ENCODE measurements around the gene TNRC6C. TPM values are rescaled to one million over a fixed set of nuclear protein-coding genes. Genes with fewer than 3 reads are reported as not detected.

Gene TNRC6C, protein sequence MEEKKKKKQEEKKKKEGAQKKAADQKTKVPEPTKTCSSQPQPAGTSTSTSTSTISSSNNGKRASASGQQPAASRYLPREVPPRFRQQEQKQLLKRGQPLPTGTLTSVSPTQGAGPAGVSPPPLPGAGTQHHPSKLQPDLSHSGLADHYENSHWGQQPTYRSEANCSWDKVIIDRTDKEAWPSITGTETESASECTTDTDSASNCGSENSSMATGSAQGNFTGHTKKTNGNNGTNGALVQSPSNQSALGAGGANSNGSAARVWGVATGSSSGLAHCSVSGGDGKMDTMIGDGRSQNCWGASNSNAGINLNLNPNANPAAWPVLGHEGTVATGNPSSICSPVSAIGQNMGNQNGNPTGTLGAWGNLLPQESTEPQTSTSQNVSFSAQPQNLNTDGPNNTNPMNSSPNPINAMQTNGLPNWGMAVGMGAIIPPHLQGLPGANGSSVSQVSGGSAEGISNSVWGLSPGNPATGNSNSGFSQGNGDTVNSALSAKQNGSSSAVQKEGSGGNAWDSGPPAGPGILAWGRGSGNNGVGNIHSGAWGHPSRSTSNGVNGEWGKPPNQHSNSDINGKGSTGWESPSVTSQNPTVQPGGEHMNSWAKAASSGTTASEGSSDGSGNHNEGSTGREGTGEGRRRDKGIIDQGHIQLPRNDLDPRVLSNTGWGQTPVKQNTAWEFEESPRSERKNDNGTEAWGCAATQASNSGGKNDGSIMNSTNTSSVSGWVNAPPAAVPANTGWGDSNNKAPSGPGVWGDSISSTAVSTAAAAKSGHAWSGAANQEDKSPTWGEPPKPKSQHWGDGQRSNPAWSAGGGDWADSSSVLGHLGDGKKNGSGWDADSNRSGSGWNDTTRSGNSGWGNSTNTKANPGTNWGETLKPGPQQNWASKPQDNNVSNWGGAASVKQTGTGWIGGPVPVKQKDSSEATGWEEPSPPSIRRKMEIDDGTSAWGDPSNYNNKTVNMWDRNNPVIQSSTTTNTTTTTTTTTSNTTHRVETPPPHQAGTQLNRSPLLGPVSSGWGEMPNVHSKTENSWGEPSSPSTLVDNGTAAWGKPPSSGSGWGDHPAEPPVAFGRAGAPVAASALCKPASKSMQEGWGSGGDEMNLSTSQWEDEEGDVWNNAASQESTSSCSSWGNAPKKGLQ (N-terminal part only)
- total RNA-seq: 31.1 and 36.5 TPM in 2 replicates

DNA sequence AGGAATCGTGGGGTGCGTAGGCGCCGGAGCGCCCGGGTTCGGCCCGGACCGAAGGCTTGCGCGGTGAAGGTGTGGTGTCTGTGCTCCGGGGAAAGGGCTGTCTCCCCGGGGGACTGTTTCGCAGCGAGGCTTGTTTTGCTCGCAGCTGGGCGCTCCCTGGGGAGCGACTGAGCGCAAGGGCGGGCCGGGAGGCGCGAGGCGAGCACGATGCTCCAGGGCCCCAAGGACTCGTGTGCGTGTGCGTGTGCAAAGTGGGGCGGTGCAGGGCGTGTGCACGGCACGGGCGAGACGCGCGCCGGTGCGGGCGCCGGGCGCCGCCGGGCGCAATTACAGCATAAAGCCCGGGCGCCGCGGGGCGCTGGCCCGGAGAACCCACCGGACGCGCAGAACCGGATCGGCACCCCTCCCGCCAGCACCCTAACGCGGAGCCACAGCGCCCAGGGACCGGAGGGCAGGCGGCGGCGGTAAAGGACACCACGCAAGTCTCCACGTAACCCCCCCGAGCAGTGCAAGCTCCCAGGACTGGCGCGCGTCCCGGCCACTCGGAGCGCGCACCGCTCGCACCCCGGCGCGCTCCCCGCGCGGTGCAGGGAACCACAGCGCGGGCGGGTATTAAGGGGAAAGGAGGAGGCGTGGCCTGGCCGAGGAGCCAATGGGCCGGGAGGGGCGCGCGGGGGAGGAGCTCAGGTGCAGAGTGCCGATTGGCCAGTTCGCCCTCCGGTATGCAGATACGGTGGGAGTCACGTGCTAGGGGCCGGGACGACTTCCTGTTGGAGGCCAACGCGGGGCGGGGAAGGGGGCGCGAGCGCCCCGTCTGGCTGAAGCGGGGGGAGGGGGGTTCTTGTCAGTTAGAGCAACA lies at the start of gene TNRC6C:
TNRC6C (plus strand) TSS at position 847 of the 859 bp plus-strand sequence. CDS start 45,504 bp downstream, outside the sequence.
- intact Hi-C loops (cut with micrococcal nuclease): loop anchor here (1.0 to 5.0 kb wide), 16 partner anchors 63 to 1221 kb away; partner anchors contain the start of genes BIRC5, MFSD11, SOCS3 and SRSF2

DNA sequence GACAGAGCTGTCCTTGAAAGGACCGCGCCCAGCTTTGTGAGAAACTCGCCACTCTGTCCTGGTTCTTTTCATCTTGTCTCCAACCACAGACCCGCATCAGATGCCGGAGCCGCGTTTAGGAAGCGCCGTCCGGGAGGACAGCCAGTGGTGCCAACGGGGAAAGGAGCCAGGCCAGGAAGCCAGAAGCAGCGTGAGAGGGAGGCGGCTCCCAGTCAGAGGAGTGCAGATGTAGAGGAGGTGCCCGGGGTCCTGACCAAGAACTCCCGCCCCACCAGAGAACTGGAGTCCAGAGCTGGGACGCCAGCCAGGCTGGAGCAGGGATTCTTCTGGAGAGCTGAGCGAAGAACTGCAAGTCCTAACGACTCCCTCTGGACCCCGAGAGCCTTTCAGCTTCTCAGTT lies 49.3 kb upstream of the TNRC6C start:
- intact Hi-C loops (cut with micrococcal nuclease): no loop called here

DNA sequence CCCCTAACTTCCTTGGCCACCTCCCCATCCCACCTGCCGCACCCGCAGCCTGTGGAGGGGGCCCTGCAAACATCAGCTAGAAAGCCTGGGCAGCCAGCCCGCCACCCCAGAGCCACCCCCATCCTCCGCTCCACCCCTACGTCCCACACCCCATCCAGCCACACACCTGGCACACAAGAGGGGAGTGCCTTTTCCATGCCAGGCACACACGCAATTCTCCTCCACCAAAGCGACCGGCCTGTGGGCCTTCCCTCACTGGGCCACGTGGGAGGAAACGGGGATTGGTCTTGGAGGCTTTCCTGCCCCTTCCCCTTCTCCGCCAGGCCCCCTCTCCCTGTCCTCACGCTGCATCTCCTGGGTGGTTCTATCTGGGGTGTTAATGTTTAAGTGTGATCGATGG lies 48.7 kb upstream of the TNRC6C start:
- intact Hi-C loops (cut with micrococcal nuclease): no loop called here

DNA sequence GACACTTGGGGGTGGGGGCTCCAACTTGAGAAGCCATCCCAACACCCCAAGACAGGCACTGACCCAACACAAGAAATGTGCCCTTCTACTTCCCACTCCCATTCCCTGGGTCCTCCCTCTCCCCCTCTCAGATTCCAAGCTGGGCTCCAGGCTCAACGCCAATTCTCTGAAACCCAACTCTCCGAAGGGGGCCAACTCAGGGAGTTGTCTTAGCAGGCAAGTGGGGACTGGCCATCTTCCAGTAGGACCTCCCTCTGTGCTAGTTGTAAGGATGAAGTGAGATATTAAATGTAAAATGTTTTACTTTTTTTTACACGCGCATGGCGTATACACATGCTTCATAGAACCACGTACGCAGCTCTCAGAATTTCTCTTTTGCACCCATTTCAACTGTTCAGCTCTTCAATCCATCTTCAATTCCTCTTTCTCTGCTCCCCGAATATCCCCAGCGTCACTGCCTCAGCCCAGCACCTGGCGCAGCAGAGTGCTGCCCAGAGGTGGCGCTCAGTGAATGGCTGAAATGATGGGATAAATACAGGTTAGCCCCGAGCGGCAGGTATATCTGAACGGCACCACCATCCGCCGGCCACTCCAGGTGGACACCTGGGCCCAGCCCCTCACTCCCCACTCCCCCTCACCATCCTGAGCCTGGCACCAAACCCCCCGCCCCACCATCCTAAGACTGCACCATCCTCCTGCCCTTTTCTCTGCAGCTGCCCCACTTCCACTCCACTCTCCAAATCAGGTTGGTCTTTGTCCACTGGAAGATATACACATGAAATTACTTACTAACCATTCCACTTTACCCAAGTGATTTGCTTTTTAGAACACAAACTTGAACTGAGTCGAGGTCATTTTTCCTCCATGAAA lies 43.9 kb upstream of the TNRC6C start:
- intact Hi-C loops (cut with micrococcal nuclease): no loop called here

DNA sequence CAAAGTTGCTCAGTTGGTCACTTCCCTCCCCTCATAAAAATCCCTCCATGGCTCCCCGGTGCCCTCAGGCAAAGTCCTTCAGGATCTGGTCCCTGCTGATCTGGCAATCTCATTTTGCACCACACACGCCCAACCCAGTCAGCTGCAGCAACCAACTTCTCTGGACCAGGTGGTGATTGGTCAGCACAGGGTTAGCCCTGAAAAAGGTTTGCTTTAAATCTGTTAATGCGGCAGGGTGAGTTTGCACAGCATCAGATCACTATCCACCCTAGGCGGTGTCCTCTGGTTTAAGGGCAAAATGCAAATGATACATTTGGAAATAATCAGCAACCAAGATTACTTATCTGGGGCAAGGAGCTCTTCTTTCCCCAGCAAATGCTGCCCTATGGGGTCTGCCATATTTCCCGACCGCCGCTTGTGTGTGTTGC lies 42.9 kb upstream of the TNRC6C start:
- intact Hi-C loops (cut with micrococcal nuclease): no loop called here

DNA sequence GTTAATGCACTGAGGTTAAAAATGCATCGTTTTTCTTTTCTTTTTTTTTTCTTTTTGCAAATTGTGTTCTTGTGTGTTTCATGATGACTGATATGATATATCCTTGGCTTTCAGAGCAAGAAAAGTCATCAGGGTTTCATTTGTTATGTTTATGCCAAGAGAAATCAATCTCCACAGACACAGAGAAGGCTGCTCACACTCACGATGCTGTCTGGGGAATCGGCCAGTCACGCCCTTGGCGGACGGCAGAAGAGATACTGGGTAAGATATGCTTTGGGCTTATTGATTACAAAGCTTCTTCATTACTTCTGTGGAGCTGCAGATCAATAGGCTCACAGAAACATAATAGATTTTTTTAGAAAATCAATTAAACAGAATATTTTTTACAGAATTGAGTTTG lies 42.2 kb upstream of the TNRC6C start:
- intact Hi-C loops (cut with micrococcal nuclease): no loop called here

DNA sequence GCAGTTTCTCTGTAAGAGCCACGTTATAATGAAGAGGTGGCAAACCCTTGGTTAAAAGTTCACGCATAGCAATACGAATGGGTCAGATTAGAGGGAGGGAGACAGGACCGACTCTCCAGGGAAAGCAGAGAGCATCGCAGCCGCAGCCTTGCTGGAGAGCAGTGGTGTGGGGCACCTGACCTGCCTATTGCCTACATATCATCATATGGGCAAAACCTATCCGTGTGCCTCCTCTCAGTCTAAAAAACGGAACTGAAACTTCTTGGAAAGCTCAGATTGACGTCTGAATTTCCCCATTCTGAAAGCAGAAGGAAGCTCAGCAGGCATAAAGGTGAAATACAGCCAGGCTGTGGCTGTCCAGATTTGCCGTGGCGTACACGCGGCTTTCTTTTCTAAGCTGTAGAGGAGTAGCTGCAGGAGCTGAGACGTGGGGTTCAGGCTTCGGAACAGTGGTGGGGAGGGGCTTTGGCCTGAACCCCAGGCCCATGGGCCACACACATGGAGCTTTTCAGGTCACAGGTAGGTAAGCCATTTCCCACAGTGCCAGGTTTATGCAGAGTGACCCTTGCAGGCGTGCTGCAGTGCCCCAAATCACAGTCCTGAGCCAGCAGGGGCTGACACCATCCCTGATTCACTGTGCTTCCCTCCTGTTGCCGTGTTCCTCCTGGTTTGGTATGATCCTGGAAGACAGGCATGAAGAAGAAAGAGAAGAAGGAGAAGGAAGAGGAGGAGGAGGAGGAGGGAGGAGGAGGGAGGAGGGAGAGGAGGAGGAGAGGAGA lies 41.6 kb upstream of the TNRC6C start:
- intact Hi-C loops (cut with micrococcal nuclease): no loop called here

DNA sequence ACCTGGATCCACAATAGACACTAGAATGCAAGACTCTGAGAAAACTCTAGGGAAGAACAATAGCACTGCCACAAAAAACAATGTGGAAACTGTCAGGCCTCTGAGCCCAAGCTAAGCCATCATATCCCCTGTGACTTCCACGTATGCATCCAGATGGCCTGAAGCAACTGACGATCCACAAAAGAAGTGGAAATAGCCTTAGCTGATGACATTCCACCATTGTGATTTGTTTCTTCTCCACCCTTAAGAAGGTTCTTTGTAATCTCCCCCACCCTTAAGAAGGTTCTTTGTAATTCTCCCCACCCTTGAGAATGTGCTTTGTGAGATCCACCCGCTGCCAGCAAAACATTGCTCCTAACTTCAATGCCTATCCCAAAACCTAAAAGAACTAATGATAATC lies 39.2 kb upstream of the TNRC6C start:
- intact Hi-C loops (cut with micrococcal nuclease): no loop called here

DNA sequence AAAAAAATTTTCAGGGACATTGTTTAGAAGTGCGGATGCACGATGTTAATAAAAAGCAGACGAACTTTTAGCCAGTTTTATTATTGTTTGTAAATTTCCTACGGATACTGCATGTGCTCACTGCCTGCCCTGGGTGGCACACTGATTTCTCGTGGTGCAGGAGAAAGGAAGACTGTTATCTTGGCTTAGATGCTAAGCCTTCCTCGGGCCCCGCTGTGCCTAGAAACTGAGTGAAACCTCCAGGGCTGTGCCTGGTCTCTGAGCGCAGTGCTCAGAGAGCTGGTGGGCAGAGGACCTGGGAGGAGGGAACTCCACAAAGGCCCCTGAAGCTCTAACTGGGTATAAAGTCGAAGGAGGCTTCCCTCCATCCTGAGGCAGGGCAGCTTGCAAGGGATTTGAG lies 35.4 kb upstream of the TNRC6C start:
- intact Hi-C loops (cut with micrococcal nuclease): no loop called here

DNA sequence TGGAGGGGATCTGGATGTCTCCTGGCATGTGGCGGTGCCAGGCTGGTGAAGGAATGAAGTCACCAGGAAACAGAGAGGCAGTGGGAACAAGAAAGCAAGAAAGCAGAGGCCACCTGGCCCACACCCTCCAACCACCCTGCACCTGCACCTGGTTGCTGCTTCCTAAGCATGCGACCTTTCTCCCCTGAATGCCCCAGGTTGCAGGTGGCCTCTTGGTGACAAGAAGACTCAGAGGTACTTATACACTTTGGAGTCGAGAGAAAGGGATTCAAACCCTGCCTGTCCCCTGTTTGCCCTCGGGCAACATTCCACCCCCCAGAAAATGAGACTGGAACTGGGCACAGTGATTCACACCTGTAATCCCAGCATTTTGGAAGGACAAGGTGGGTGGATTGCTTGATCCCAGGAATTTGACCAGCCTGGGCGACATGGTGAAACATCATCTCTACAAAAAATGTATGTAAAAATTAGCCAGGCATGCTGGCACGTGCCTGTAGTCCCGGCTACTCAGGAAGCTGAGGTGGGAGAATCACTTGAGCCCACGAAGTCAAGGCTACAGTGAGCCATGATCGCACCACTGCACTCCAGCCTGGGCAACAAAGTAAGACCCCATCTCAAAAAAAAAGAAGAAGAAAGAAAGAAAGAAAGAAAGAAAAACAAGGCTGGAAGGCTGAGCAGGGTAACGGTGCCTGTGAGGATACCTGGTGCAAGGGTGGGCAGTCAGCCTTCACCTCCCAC lies 34.6 kb upstream of the TNRC6C start:
- intact Hi-C loops (cut with micrococcal nuclease): no loop called here

DNA sequence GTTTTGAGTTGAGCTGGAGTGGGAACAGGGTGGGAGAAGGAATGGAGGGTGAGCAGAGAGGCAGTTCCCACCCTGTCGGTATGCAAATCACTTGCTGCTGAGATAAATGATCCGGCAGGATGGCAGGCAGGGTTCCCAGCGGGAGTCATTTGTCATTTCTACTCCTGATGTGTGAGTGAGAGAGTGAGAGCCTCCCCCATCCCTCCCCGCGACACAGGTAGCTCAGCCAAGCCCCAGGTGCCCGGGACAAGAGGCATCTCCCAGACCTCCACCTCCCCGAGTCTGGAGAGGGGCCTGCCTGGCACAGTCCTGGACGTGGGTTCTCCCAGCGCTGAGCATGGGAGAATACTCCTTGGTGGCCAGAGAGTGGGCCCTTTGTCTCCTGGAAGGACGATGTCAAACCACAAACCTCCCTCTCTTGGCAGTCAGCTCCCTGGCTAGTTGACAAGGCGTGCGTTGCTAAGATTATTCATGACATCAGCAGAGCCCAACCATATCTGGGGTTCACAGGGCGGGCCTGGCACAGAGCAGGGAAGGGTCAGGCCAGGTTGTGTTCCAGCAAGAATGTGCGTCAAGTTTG lies 33.7 kb upstream of the TNRC6C start:
- intact Hi-C loops (cut with micrococcal nuclease): no loop called here

DNA sequence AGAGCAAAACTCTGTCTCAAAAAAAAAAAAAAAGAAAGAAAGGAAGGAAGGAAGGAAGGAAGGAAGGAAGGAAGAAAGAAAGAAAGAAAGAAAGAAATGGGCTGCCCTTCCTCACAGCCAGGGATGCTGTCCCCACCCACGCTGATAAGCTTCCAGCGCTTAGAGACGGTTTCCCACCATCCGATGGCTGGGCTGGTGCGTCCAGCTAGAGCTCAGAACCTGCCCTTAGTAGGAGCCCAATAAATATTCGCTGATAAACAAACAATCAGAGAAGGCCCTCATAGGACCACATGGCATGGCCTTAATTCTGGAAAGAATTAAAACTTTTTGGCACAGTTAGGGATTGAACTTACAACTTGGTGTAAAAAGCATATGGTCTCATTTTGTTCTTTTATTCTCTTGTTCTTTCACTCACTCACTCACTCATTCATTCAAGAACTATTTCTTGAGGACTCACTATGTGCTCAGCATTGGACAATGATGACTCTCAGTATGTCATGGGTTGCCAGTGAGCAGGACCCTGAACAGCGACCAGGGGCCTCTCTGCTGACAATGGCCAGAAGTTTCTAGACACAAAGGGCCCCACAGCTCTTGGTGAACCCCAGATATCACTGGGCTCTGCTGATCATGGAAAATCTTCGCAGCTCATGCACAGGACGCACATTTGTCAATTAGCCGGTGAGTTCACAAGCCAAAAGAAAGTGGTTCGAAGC lies 32.5 kb upstream of the TNRC6C start:
- intact Hi-C loops (cut with micrococcal nuclease): no loop called here

DNA sequence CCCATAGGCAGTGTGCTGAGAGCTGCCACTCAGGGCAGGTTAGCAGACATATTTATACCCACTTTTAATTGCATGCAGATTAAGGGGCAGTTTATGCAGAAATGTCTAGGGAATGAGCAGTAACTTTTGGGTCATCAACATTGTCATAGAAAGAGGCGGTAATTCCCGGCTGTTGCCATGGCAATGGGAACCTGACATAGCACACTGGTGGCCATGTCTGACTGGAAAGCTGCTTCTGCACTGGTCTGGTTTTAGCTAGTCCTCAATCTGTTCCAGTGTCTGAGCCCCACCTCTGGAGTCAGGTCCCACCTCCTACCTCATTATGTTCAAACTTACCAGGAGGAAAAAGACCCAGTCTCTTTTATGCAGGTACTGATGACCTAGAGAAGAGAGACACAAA lies 31.5 kb upstream of the TNRC6C start:
- intact Hi-C loops (cut with micrococcal nuclease): no loop called here

DNA sequence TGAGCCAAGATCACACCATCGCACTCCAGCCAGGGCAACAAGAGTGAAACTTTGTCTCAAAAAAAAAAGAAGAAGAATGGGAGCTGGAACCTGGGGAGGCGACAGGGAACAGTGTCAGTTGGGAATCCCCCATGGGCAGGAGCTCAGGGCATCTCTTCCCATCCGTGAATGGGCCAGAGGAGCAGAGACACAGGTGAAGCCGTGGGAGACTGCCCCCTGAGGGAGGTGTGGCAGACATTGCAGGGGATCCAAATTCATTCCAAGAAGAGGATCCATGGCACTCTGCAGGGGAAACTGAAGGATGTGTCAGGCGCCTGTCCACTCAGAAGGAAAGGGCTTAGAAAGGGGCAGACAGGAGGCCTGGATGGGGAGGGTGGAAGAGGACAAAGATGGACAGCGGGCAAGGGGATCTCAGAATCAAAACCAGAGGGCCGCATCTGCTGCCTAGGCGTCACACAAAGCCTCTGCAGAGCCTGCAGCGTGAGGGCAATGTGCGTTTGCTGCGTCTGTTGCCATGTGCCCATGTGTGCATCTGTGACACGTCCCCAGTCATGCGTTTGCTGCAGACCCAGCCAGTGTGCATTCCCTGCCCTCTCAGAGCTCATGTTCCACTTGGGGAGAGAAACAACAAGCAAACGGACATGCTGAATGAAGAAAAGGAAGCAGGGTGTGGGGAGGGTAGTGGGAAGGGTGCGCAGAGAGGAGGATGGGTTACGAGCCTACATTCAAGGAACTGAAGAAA lies 30.6 kb upstream of the TNRC6C start:
- intact Hi-C loops (cut with micrococcal nuclease): no loop called here

DNA sequence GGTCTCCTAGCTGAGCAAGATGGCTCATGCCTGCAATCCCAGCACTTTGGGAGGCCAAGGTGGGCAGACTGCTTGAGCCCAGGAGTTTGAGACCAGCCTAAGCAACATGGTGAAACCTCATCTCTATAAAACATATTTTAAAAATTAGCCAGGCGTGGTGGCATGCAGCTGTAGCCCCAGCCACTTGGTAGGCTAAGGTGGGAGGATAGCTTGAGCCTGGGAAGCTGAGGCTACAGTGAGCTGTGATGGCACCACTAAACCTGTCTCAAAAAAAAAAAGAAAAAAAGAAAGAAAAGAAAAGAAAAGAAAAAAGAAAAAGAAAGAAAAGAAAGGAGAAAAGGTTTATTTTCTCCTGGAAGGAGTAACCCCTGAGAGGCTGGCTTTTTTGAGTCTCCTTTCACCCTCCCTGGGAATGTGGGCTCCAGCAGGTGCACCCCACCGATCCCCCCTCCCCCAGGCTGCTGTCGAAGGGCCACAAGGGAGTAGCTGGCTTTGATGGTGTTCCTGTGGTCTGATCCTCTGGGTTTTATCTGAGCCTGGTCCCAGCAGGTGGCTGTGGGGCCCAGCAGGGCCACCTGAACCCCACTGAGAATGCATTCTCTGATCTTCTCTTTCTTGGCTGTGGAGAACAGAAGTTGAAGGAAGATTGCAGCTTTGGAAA lies 29.9 kb upstream of the TNRC6C start:
- intact Hi-C loops (cut with micrococcal nuclease): no loop called here

DNA sequence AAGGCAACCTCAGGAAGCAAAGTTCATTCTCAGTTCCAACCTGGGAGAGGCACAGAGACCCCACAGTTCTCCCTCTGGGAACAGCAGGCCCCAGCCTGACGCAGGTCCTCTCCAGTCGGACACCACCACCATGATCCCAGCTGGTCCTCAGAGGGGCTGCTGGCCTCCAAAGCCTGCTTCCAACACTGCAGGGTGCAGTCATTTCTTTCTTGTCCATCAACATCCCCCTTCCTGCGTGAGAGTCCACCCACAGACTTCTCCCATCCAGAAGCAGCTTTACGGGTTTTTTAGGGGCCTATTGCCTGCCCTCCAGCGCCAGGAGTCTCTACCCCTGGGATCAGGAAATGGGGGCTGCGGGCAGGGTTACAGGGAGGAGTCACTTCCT lies 29.3 kb upstream of the TNRC6C start:
- intact Hi-C loops (cut with micrococcal nuclease): no loop called here

Measured in T-helper 1 cell treated with Interleukin-12 subunit alpha and Interleukin-12 subunit beta and Interleukin-4 antibody, amounts not matched to agents 30 ng/mL and 1 ng/mL, for 36 hours (primary cell).